Adipocyte (in vitro differentiated cells): ENCODE results near the gene EDN2.

Source experiments
- DNase-seq: peaks from one replicate; pipeline ENCODE4 v3.0.0-alpha.2; 2015; ENCODE audit warnings: low read depth
- H3K27me3 ChIP-seq: replicated peaks from 2 replicates; pipeline ENCODE4 v1.7.0; 2013; ENCODE audit warnings: mild to moderate bottlenecking, low read length, moderate library complexity; ENCODE audit not compliant: control insufficient read depth, insufficient read depth
- H3K36me3 ChIP-seq: 2 replicates; pipeline ENCODE4 v1.7.0; 2013; ENCODE audit warnings: low read length, mild to moderate bottlenecking, moderate library complexity; ENCODE audit not compliant: control insufficient read depth, insufficient read depth, severe bottlenecking
- H3K4me1 ChIP-seq: 2 replicates; pipeline ENCODE4 v1.7.0; 2013; ENCODE audit warnings: mild to moderate bottlenecking, low read length, moderate library complexity; ENCODE audit not compliant: control insufficient read depth, insufficient read depth
- H3K4me3 ChIP-seq: 2 replicates; pipeline ENCODE4 v1.7.0; 2013; ENCODE audit warnings: mild to moderate bottlenecking, low read length, moderate library complexity
- H3K9ac ChIP-seq: 2 replicates; pipeline ENCODE4 v1.7.0; 2013; ENCODE audit warnings: mild to moderate bottlenecking, low read length, moderate library complexity
- H3K9me3 ChIP-seq: 2 replicates; pipeline ENCODE4 v1.7.0; 2013; ENCODE audit warnings: mild to moderate bottlenecking, low read length, moderate library complexity; ENCODE audit not compliant: control insufficient read depth

Gene EDN2

GRCh38 chr1:41496080-41497055, 11.9 kb upstream of the EDN2 start:
- H3K27me3 ChIP-seq, result no peaks in the 10 kb centered on the region
- peak overlapping the region; percentile 71 for H3K9ac ChIP-seq
- H3K4me1 ChIP-seq, result peaks cover 16% of the 10 kb centered on the region
- H3K9me3 ChIP-seq, result no peaks in the 10 kb centered on the region
- peak overlapping the region; percentile 65 for H3K4me3 ChIP-seq
- no peaks in the 10 kb centered on the region for H3K36me3 ChIP-seq
- peak; percentile 97 for DNase-seq

GRCh38 chr1:41495210-41495948, 10.9 kb upstream of the EDN2 start:
- Histone ChIP-seq H3K4me3 (peak overlapping the region; percentile 65), H3K9me3 (no peaks in the 10 kb centered on the region), H3K4me1 (peaks cover 16% of the 10 kb centered on the region), H3K36me3 (no peaks in the 10 kb centered on the region), H3K27me3 (no peaks in the 10 kb centered on the region), H3K9ac (peak overlapping the region; percentile 71)
- DNase-seq, result no peak

- Histone ChIP-seq H3K36me3 (no peaks in the 10 kb centered on the region), H3K27me3 (no peaks in the 10 kb centered on the region), H3K9ac (no peak overlapping the region), H3K9me3 (no peaks in the 10 kb centered on the region), H3K4me3 (no peak overlapping the region), H3K4me1 (peaks cover 16% of the 10 kb centered on the region)
- DNase-seq, result no peak
Observed at GRCh38 chr1:41494351-41495209, 10.1 kb upstream of the EDN2 start.

- no peak overlapping the region for H3K4me3 ChIP-seq
Observed at GRCh38 chr1:41493626-41494350, 9.3 kb upstream of the EDN2 start.

GRCh38 chr1:41493117-41493536, 8.6 kb upstream of the EDN2 start:
- Histone ChIP-seq H3K4me3 (no peak overlapping the region), H3K27me3 (no peaks in the 10 kb centered on the region), H3K9me3 (no peaks in the 10 kb centered on the region), H3K9ac (no peak overlapping the region), H3K36me3 (no peaks in the 10 kb centered on the region), H3K4me1 (peaks cover 12% of the 10 kb centered on the region)
- DNase-seq, result peak; percentile 85

More at GRCh38 chr1:41493626-41494350, 9.3 kb upstream of the EDN2 start:
- no peak for DNase-seq
- no peaks in the 10 kb centered on the region for H3K27me3 ChIP-seq
- peaks cover 16% of the 10 kb centered on the region for H3K4me1 ChIP-seq
- no peaks in the 10 kb centered on the region for H3K9me3 ChIP-seq
- no peaks in the 10 kb centered on the region for H3K36me3 ChIP-seq
- no peak overlapping the region for H3K9ac ChIP-seq

DNA sequence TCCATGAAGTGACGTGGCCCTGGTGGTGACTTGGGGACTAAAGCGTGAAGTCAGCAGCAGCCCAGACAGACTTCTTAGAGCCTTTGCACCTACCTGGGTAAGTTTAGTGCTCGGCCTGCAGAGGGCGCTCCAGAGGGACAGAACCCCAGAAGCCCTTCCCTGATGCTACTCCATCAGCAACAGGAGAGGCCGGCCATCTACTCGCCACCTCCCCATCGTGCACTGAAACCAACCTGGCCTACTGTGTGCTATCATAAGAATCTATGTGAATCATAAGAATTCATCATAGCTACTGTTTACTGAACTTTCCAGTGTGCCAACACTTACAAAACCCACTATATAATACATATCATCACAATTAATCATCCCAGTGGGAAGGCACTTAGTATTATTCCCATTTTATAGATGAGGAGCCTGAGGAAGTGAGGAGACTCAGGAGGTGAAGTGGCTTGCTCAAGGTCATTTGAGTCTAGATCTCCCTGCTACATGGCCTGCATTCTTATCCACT, 7.9 kb upstream of the EDN2 start:
- Histone ChIP-seq H3K9me3 (no peaks in the 10 kb centered on the region), H3K9ac (no peak overlapping the region), H3K4me3 (no peak overlapping the region), H3K4me1 (peaks cover 12% of the 10 kb centered on the region), H3K36me3 (no peaks in the 10 kb centered on the region), H3K27me3 (peaks cover 3% of the 10 kb centered on the region)
- no peak for DNase-seq

- H3K36me3 ChIP-seq, result no peaks in the 10 kb centered on the region
- H3K9me3 ChIP-seq, result no peaks in the 10 kb centered on the region
- H3K27me3 ChIP-seq, result peaks cover 10% of the 10 kb centered on the region
- peaks cover 3% of the 10 kb centered on the region for H3K4me1 ChIP-seq
- H3K4me3 ChIP-seq, result no peak overlapping the region
- no peak for DNase-seq
- no peak overlapping the region for H3K9ac ChIP-seq
Observed at GRCh38 chr1:41490911-41491310, 6.4 kb upstream of the EDN2 start.

- no peaks in the 10 kb centered on the region for H3K36me3 ChIP-seq
- no peak for DNase-seq
- H3K9ac ChIP-seq, result no peak overlapping the region
- peaks cover 10% of the 10 kb centered on the region for H3K4me1 ChIP-seq
- H3K4me3 ChIP-seq, result no peak overlapping the region
- peaks cover 10% of the 10 kb centered on the region for H3K27me3 ChIP-seq
- no peaks in the 10 kb centered on the region for H3K9me3 ChIP-seq
Observed at GRCh38 chr1:41489561-41489960, 5.1 kb upstream of the EDN2 start.

DNA sequence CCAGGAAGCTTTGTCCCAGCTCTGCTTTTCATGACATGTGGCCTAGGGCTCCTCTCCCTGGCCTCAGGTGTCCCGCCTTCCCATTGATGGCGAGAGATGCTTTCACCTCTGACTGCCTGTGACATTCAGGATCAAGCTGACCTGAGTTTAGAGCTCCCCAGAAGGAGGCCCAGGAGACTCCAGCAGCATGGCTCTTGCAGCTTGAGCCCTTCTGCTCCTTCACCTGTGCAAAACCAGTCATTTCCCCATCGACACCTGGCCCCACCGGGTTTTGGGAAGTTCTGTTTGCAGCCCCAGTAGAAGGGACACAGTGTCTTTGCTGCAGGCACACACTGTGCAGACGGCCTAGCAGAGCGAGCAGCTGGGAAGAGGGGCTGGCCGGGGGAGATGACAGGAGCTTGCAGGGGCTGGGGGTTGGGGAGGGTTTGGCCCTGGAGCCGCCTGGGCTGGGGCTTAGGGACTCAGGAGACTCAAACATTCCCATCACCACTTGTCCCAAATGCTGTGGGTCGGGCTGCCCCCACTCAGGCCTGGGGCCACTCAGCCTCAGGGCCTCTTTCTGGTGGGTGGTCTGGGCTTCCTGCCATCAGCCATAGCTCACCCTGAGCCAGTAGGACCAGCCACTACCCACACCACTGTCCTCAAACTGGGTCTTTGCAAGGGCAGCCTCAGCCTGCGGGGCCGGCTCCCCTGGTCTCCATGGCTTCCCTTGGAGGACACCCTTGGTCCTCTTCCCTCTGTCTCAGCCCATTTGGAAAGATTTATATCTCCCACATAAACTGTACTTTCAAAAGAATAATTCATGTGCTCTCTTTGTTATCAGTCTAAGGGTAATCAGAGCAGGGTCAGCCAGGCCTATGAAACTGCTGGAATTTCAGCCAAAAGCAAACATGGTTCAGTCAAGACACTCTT, 3.8 kb upstream of the EDN2 start:
- Histone ChIP-seq H3K9ac (no peak overlapping the region), H3K9me3 (no peaks in the 10 kb centered on the region), H3K27me3 (peaks cover 15% of the 10 kb centered on the region), H3K4me3 (no peak overlapping the region), H3K36me3 (no peaks in the 10 kb centered on the region), H3K4me1 (peaks cover 10% of the 10 kb centered on the region)
- DNase-seq, result no peak
